Measurements from ENCODE around the gene STAC3.

The STAC3 gene

GRCh38 chr12:57221169-57221917, 29.6 kb downstream of the STAC3 start:
- TF ChIP-seq CTCF (IDR thresholded peaks at IDR 0.05; ENCODE audit: extremely low read depth, insufficient read depth, missing control alignments): no peak
- DNase-seq (ENCODE audit: low spot score): no peak

GRCh38 chr12:57220770-57221168, 30.2 kb downstream of the STAC3 start:
- in situ Hi-C loops (cut with MboI; ENCODE audit: low pct_unique_long_range_greater_than_20kb, low sequenced_read_pairs, unreplicated experiment): no loop called here
- no peak for DNase-seq (ENCODE audit: low spot score)
- no peak for TF ChIP-seq CTCF (IDR thresholded peaks at IDR 0.05; ENCODE audit: extremely low read depth, insufficient read depth, missing control alignments)

More at GRCh38 chr12:57221169-57221917, 29.6 kb downstream of the STAC3 start:
- in situ Hi-C loops (cut with MboI; ENCODE audit: low pct_unique_long_range_greater_than_20kb, low sequenced_read_pairs, unreplicated experiment): no loop called here

- in situ Hi-C loops (cut with MboI; ENCODE audit: low pct_unique_long_range_greater_than_20kb, low sequenced_read_pairs, unreplicated experiment): no loop called here
- TF ChIP-seq CTCF (IDR thresholded peaks at IDR 0.05; ENCODE audit: extremely low read depth, insufficient read depth, missing control alignments): no peak
- no peak for DNase-seq (ENCODE audit: low spot score)
Measured at GRCh38 chr12:57219993-57220754, 30.8 kb downstream of the STAC3 start.

GRCh38 chr12:57219205-57219992, 31.6 kb downstream of the STAC3 start:
- TF ChIP-seq CTCF (IDR thresholded peaks at IDR 0.05; ENCODE audit: extremely low read depth, insufficient read depth, missing control alignments): no peak
- in situ Hi-C loops (cut with MboI; ENCODE audit: low pct_unique_long_range_greater_than_20kb, low sequenced_read_pairs, unreplicated experiment): no loop called here
- no peak for DNase-seq (ENCODE audit: low spot score)

GRCh38 chr12:57218030-57218853, 32.7 kb downstream of the STAC3 start:
- DNase-seq (ENCODE audit: low spot score): no peak
- TF ChIP-seq CTCF (IDR thresholded peaks at IDR 0.05; ENCODE audit: extremely low read depth, insufficient read depth, missing control alignments): no peak
- in situ Hi-C loops (cut with MboI; ENCODE audit: low pct_unique_long_range_greater_than_20kb, low sequenced_read_pairs, unreplicated experiment): no loop called here
